ENCODE data around the gene FGFR4. TPM values are rescaled to one million over a fixed set of nuclear protein-coding genes. Genes with fewer than 3 reads are reported as not detected.

Gene FGFR4
- total RNA-seq, 3 donors from 2014 or later (not counting 1 experiment from before 2014, with no cell fraction given) = 0.72 to 1.5 (median 1.3) TPM

DNA sequence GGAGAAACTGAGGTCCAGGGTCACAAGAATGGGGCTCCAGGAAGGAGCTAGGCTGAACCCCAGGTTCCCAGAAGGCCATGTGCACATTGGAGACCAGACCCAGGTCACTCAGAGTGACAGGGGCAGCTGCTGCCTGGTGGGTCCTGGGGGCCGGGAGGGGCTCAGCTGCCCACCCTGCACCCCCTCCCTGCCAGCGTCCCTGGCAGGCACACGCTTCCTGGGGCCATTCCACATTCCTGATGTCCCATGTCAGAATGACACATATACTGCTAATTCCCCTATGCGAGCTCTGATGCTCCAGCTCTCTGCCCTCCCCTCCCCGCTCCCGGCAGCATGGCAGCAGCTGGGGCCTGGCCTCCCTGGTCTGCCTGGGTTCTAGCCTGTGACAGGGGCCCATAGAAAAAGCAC is 14.0 kb downstream of the FGFR4 start:
- 91% methylated on average over 6 of the region's 6 CpGs for WGBS (ENCODE audit: insufficient coverage)
- no peaks in the 10 kb centered on the region for H3K4me1 Mint-ChIP-seq
- no peak overlapping the region for H3K27ac ChIP-seq (ENCODE audit: low read length)

DNA sequence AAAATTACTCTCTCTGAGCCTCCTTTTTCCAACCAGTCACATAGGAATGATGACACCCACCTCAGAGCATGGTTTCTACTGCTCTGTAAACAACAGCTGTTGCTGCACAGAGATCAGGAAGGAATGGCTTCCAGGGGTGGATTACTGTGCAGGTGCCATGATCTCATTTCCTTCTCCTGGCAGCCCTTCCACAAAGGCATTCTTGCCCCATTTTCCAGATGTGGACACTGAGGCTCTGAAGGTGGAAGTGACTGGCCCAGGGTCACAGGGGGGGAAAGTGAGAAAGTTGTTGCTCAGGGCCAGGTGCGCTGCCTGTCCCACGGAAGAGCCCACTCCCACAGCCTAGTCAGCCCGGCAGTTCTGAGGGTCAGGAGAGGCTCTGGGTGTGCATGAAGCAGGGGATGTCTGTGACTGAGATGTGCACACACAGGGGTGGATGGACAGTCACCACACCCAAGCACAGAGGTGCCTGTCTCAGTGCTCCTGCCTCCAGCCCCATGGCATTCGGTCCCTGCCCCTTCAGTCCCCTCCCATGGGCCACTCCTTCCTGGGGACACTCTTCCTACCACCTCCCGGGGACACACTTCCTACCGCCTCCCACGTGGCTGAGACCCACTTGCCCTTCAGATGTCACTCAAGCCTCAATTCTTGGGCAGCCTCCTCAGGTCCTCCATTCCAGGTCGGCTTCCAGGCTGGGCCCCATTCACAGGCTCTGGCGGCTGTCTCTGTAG is 17.0 kb downstream of the FGFR4 start:
- Histone ChIP-seq H3K27ac (ENCODE audit: low read length) (no peak overlapping the region), H3K4me3 (ENCODE audit: low read length) (no peak overlapping the region), H3K4me1 (ENCODE audit: control insufficient read depth, insufficient read depth, low read length) (no peaks in the 10 kb centered on the region), H3K36me3 (ENCODE audit: control insufficient read depth, insufficient read depth, low read length) (no peaks in the 10 kb centered on the region), H3K9me3 (ENCODE audit: control insufficient read depth, insufficient read depth, low read length) (no peaks in the 10 kb centered on the region), H3K27me3 (ENCODE audit: control insufficient read depth, insufficient read depth, low read length) (no peaks in the 10 kb centered on the region)
- 67% methylated on average over 9 of the region's 9 CpGs for WGBS (ENCODE audit: insufficient coverage)
- Mint-ChIP-seq H3K27ac (no peak overlapping the region), H3K4me3 (no peak overlapping the region), H3K9me3 (no peaks in the 10 kb centered on the region), H3K36me3 (no peaks in the 10 kb centered on the region), H3K4me1 (no peaks in the 10 kb centered on the region), H3K27me3 (ENCODE audit: low read depth in 2 of 2) (no peaks in the 10 kb centered on the region)
- DNase-seq = no peak
- ATAC-seq = peak in 1 of 3 donors; percentile 16
- TF ChIP-seq, protein P1, sequence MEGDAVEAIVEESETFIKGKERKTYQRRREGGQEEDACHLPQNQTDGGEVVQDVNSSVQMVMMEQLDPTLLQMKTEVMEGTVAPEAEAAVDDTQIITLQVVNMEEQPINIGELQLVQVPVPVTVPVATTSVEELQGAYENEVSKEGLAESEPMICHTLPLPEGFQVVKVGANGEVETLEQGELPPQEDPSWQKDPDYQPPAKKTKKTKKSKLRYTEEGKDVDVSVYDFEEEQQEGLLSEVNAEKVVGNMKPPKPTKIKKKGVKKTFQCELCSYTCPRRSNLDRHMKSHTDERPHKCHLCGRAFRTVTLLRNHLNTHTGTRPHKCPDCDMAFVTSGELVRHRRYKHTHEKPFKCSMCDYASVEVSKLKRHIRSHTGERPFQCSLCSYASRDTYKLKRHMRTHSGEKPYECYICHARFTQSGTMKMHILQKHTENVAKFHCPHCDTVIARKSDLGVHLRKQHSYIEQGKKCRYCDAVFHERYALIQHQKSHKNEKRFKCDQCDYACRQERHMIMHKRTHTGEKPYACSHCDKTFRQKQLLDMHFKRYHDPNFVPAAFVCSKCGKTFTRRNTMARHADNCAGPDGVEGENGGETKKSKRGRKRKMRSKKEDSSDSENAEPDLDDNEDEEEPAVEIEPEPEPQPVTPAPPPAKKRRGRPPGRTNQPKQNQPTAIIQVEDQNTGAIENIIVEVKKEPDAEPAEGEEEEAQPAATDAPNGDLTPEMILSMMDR (IDR thresholded peaks at IDR 0.05) = no peak
- intact Hi-C loops (cut with micrococcal nuclease) = no loop called here

More for the DNA sequence above, 14.0 kb downstream of the FGFR4 start:
- DNase-seq (no peak), ATAC-seq (no peak)
- no peak overlapping the region for H3K4me3 ChIP-seq (ENCODE audit: low read length)
- no peaks in the 10 kb centered on the region for H3K36me3 Mint-ChIP-seq
- no peaks in the 10 kb centered on the region for H3K27me3 ChIP-seq (ENCODE audit: control insufficient read depth, insufficient read depth, low read length)
- TF ChIP-seq, protein P1 (IDR thresholded peaks at IDR 0.05) = no peak
- no peaks in the 10 kb centered on the region for H3K4me1 ChIP-seq (ENCODE audit: control insufficient read depth, insufficient read depth, low read length)
- no peaks in the 10 kb centered on the region for H3K36me3 ChIP-seq (ENCODE audit: control insufficient read depth, insufficient read depth, low read length)
- H3K9me3 Mint-ChIP-seq = no peaks in the 10 kb centered on the region
- no peak overlapping the region for H3K4me3 Mint-ChIP-seq
- no peak overlapping the region for H3K27ac Mint-ChIP-seq
- H3K27me3 Mint-ChIP-seq (ENCODE audit: low read depth in 2 of 2) = no peaks in the 10 kb centered on the region
- H3K9me3 ChIP-seq (ENCODE audit: control insufficient read depth, insufficient read depth, low read length) = no peaks in the 10 kb centered on the region
- intact Hi-C loops (cut with micrococcal nuclease) = no loop called here

DNA sequence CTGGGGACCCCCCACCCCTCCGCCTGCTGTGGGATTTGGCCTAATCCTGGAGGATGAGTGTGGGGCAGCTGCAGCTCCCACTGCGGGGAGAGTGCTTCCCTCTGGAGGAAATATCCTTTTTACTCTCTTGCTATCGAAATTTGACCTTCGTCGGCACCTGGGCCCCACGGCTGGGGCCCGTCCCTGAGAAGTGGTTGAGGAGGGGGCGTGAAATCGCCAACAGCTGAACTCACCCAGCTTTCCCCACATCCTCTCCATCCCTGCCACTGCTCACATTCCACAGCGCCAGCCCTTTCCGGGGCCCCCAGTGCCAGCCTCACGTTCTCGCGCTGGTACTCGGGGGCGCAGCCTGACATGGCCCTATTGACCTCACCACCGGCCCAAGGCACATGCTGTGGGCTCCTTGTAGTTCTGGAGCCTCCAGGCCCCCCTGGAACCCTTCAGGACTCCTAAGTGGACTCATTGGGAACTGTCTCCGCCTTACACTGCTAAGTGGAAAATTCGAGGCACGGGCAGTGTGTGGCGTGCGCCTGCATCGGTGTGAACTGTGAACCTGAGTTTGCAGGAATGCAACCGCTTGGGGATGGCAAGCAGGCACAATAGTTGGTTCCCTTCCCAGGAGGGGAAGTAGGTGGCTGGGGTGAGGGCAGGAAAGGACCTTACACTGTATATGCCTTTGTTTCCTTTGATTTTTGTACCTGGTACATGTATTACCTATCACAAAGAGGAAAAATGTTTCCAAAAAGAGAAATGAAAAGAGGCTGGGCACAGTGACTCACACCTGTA is 19.2 kb downstream of the FGFR4 start:
- 89% methylated on average over 20 of the region's 24 CpGs for WGBS (ENCODE audit: insufficient coverage)
- no peaks in the 10 kb centered on the region for H3K36me3 Mint-ChIP-seq

More for the DNA sequence above, 19.2 kb downstream of the FGFR4 start:
- H3K27me3 Mint-ChIP-seq (ENCODE audit: low read depth in 2 of 2) = peaks cover 0 to 2% of the 10 kb centered on the region in 2 donors
- no peaks in the 10 kb centered on the region for H3K9me3 ChIP-seq (ENCODE audit: control insufficient read depth, insufficient read depth, low read length)
- H3K27ac Mint-ChIP-seq = no peak overlapping the region
- H3K4me1 Mint-ChIP-seq = no peaks in the 10 kb centered on the region
- intact Hi-C loops (cut with micrococcal nuclease) = no loop called here
- H3K27ac ChIP-seq (ENCODE audit: low read length) = no peak overlapping the region
- H3K36me3 ChIP-seq (ENCODE audit: control insufficient read depth, insufficient read depth, low read length) = no peaks in the 10 kb centered on the region
- no peaks in the 10 kb centered on the region for H3K27me3 ChIP-seq (ENCODE audit: control insufficient read depth, insufficient read depth, low read length)
- ATAC-seq (no peak), DNase-seq (no peak)
- H3K9me3 Mint-ChIP-seq = no peaks in the 10 kb centered on the region
- H3K4me1 ChIP-seq (ENCODE audit: control insufficient read depth, insufficient read depth, low read length) = no peaks in the 10 kb centered on the region
- H3K4me3 ChIP-seq (ENCODE audit: low read length) = no peak overlapping the region
- TF ChIP-seq, protein P1 (IDR thresholded peaks at IDR 0.05) = no peak
- no peak overlapping the region for H3K4me3 Mint-ChIP-seq

Measured in natural killer cell (primary cell).